Fibroblast of villous mesenchyme (primary cell): ENCODE measurements around the gene SLTM. TPM values are rescaled to one million over a fixed set of nuclear protein-coding genes. Genes with fewer than 3 reads are reported as not detected.
"Not testable (repeated sequence)": the region's sequence is repeated elsewhere in the genome, so short reads cannot be mapped to it uniquely, and the experiment has no call there.

Experiments used
- DNase-seq: peaks from one replicate; pipeline ENCODE4 v3.0.0-alpha.2; 2010; ENCODE audit warnings: low read depth
- H3K4me3 ChIP-seq: 2 replicates; pipeline ENCODE4 v1.5.1; 2011; ENCODE audit warnings: low read depth, mild to moderate bottlenecking, low read length
- CTCF ChIP-seq: IDR thresholded peaks from 2 replicates; pipeline ENCODE4 v1.5.1; 2012; ENCODE audit warnings: low read depth, mild to moderate bottlenecking, low read length; ENCODE audit not compliant: insufficient read depth
- total RNA-seq: library from RNA; depleted of rRNA; stranded (reverse); fragments of >200 nt; gene quantifications from 2 replicates; pipeline ENCODE4 v1.2.3, GENCODE V29; 2012

The SLTM gene
- total RNA-seq, 1 donor = 68.7 TPM

- TF ChIP-seq CTCF = no peak
- H3K4me3 ChIP-seq = peak overlapping the region; percentile 45
- DNase-seq = peak; percentile 28
These were observed 68.0 kb downstream of the SLTM start for GRCh38 chr15:58865425-58865880.

DNA sequence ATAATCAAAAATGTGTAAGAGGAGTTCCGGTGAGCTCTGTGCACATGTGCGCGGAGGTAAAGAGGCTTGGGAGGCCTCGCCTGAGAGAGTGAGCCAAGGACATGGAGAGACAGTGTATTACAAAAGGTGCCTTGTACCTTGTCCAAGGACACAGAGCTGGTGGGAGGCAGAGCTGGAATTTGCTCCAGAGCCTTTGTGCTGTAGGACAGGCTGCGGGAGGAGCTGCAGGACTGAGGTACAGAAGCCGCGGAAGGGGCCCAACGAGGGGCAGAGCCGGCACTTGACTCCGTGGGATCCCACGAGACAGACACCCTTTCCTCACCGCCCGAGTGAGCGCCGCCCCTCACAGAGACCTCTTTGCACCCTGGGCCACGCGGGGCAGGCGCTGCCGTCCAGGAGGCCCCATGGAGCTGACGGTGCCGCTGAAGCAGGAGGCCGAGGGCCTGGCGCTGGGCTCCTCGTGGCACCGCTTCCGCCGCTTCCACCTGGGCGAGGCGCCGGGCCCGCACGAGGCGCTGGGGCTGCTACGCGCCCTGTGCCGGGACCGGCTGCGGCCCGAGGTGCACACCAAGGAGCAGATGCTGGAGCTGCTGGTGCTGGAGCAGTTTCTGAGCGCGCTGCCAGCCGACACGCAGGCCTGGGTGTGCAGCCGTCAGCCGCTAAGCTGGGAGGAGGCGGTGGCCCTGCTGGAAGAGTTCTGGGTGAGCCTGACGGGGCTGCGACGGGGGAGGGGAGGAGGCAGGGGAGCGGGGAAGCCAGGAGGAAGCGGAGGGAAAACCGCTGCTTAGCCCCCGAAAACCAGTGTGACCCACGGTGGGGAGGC, 68.7 kb downstream of the SLTM start:
- TF ChIP-seq CTCF = no peak
- peak; percentile 39 for DNase-seq
- H3K4me3 ChIP-seq = peak overlapping the region; percentile 45

GRCh38 chr15:58862326-58862725, 71.2 kb downstream of the SLTM start:
- H3K4me3 ChIP-seq = no peak overlapping the region
- TF ChIP-seq CTCF = no peak
- no peak for DNase-seq

- H3K4me3 ChIP-seq, DNase-seq: not testable (repeated sequence)
These were observed 76.9 kb downstream of the SLTM start for GRCh38 chr15:58856621-58857020.

- H3K4me3 ChIP-seq = no peak overlapping the region
These were observed 77.4 kb downstream of the SLTM start for GRCh38 chr15:58856086-58856485.

DNA sequence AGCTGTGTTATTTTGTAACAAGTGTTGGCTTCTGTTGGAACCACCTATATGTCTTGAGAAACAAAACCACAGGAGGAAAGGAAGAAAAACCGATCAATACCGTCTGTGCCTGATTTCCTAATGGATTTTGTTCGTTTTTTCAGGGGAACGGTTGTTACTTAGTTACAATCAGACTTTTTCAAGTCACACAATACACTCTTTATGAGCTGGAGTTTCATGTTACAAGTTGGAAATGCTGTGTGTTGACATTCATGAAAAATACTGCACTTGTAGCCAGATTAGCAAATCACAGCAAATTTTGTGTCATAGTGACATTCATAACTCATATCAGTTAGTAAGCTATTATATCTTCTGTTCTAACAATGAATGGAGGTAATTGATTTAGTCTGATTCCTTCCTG, 78.9 kb downstream of the SLTM start:
- no peak for TF ChIP-seq CTCF
- DNase-seq = no peak
- H3K4me3 ChIP-seq = no peak overlapping the region

More at GRCh38 chr15:58856086-58856485, 77.4 kb downstream of the SLTM start:
- TF ChIP-seq CTCF = no peak
- peak; percentile 86 for DNase-seq

DNA sequence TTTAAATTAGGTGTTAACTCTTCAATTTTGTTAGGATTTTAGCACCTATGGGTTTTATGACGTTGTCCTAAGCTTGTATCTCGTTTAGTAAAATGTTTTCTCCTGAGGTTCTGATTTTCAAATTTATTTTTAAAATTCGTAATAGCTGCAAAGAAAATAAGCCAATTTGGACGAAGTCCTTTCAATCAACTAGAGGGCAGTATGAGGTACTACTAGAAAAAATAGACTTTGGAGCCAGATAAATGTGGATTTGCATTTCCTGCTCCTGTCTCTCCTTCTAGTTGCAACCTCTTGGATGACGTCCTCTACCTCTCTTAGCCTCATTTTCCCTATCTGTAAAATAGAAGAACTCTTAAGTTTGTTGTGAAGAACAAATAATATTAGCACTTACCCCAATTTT, 81.1 kb downstream of the SLTM start:
- H3K4me3 ChIP-seq = no peak overlapping the region
- TF ChIP-seq CTCF = peak; percentile 31
- DNase-seq = no peak

- not testable (repeated sequence) for DNase-seq, H3K4me3 ChIP-seq
These were observed 82.3 kb downstream of the SLTM start for GRCh38 chr15:58851205-58851604.
